Measurements from ENCODE around the gene LIPA. TPM values are rescaled to one million over a fixed set of nuclear protein-coding genes. Genes with fewer than 3 reads are reported as not detected.

The LIPA gene
- polyA plus RNA-seq, 4 donors = 68.1 to 227 (median 99.4) TPM

- H3K27me3 ChIP-seq (ENCODE audit: control insufficient read depth in 3 of 3, insufficient read depth in 3 of 3, low read length in 3 of 3) = no peaks in the 10 kb centered on the region
- H3K9me3 ChIP-seq (ENCODE audit: control insufficient read depth in 2 of 2, insufficient read depth in 1 of 2, low read depth in 1 of 2, low read length in 1 of 2) = no peaks in the 10 kb centered on the region
- no peak overlapping the region for H3K27ac ChIP-seq (ENCODE audit: low read depth in 1 of 3, low read length in 2 of 3)
- no peak overlapping the region for H3K4me3 ChIP-seq (ENCODE audit: low read depth in 1 of 3, low read length in 3 of 3)
- DNase-seq (no peak), FAIRE-seq (no peak)
- peaks cover 0 to 15% (median 8%) of the 10 kb centered on the region in 3 donors for H3K4me1 ChIP-seq (ENCODE audit: control insufficient read depth in 3 of 3, insufficient read depth in 2 of 3, low read depth in 1 of 3, low read length in 2 of 3)
- H3K36me3 ChIP-seq (ENCODE audit: control insufficient read depth in 3 of 3, insufficient read depth in 2 of 3, low read depth in 1 of 3, low read length in 3 of 3) = no peaks in the 10 kb centered on the region
These were observed 27.4 kb upstream of the LIPA start for GRCh38 chr10:89278900-89279392.

GRCh38 chr10:89278034-89278535 lies 26.5 kb upstream of the LIPA start:
- DNase-seq = peak; percentile 26 to 77
- Histone ChIP-seq H3K36me3 (ENCODE audit: control insufficient read depth in 3 of 3, insufficient read depth in 2 of 3, low read depth in 1 of 3, low read length in 3 of 3) (no peaks in the 10 kb centered on the region), H3K4me3 (ENCODE audit: low read depth in 1 of 3, low read length in 3 of 3) (no peak overlapping the region), H3K27me3 (ENCODE audit: control insufficient read depth in 3 of 3, insufficient read depth in 3 of 3, low read length in 3 of 3) (no peaks in the 10 kb centered on the region), H3K9me3 (ENCODE audit: control insufficient read depth in 2 of 2, insufficient read depth in 1 of 2, low read depth in 1 of 2, low read length in 1 of 2) (no peaks in the 10 kb centered on the region), H3K4me1 (ENCODE audit: control insufficient read depth in 3 of 3, insufficient read depth in 2 of 3, low read depth in 1 of 3, low read length in 2 of 3) (peaks cover 0 to 11% (median 8%) of the 10 kb centered on the region in 3 donors), H3K27ac (ENCODE audit: low read depth in 1 of 3, low read length in 2 of 3) (peak overlapping the region in 2 of 3 donors; percentile 83 to 92)
- FAIRE-seq = no peak
- WGBS, 3 donors = 41 to 59% (median 50%) methylated on average over 1 of the region's 1 CpG

- FAIRE-seq (no peak), DNase-seq (no peak)
- Histone ChIP-seq H3K36me3 (ENCODE audit: control insufficient read depth in 3 of 3, insufficient read depth in 2 of 3, low read depth in 1 of 3, low read length in 3 of 3) (no peaks in the 10 kb centered on the region), H3K27me3 (ENCODE audit: control insufficient read depth in 3 of 3, insufficient read depth in 3 of 3, low read length in 3 of 3) (no peaks in the 10 kb centered on the region), H3K27ac (ENCODE audit: low read depth in 1 of 3, low read length in 2 of 3) (peak overlapping the region in 1 of 3 donors; percentile 17), H3K4me3 (ENCODE audit: low read depth in 1 of 3, low read length in 3 of 3) (no peak overlapping the region), H3K9me3 (ENCODE audit: control insufficient read depth in 2 of 2, insufficient read depth in 1 of 2, low read depth in 1 of 2, low read length in 1 of 2) (no peaks in the 10 kb centered on the region), H3K4me1 (ENCODE audit: control insufficient read depth in 3 of 3, insufficient read depth in 2 of 3, low read depth in 1 of 3, low read length in 2 of 3) (peaks cover 0 to 18% (median 8%) of the 10 kb centered on the region in 3 donors)
- 74 to 77% (median 76%) methylated on average over 6 of the region's 6 CpGs for WGBS, 3 donors
These were observed 23.8 kb upstream of the LIPA start for GRCh38 chr10:89275383-89275782.

GRCh38 chr10:89274928-89275327 lies 23.4 kb upstream of the LIPA start:
- H3K27me3 ChIP-seq (ENCODE audit: control insufficient read depth in 3 of 3, insufficient read depth in 3 of 3, low read length in 3 of 3) = no peaks in the 10 kb centered on the region
- H3K9me3 ChIP-seq (ENCODE audit: control insufficient read depth in 2 of 2, insufficient read depth in 1 of 2, low read depth in 1 of 2, low read length in 1 of 2) = no peaks in the 10 kb centered on the region
- 50 to 55% (median 53%) methylated on average over 3 of the region's 3 CpGs for WGBS, 3 donors
- peaks cover 0 to 20% (median 8%) of the 10 kb centered on the region in 3 donors for H3K4me1 ChIP-seq (ENCODE audit: control insufficient read depth in 3 of 3, insufficient read depth in 2 of 3, low read depth in 1 of 3, low read length in 2 of 3)
- no peak overlapping the region for H3K4me3 ChIP-seq (ENCODE audit: low read depth in 1 of 3, low read length in 3 of 3)
- peak overlapping the region in 1 of 3 donors; percentile 17 for H3K27ac ChIP-seq (ENCODE audit: low read depth in 1 of 3, low read length in 2 of 3)
- no peaks in the 10 kb centered on the region for H3K36me3 ChIP-seq (ENCODE audit: control insufficient read depth in 3 of 3, insufficient read depth in 2 of 3, low read depth in 1 of 3, low read length in 3 of 3)
- FAIRE-seq (no peak), DNase-seq (no peak)

GRCh38 chr10:89273680-89274079 lies 22.1 kb upstream of the LIPA start:
- no peak overlapping the region for H3K27ac ChIP-seq (ENCODE audit: low read depth in 1 of 3, low read length in 2 of 3)

GRCh38 chr10:89271532-89271931 lies 20.0 kb upstream of the LIPA start:
- Histone ChIP-seq H3K36me3 (ENCODE audit: control insufficient read depth in 3 of 3, insufficient read depth in 2 of 3, low read depth in 1 of 3, low read length in 3 of 3) (no peaks in the 10 kb centered on the region), H3K27me3 (ENCODE audit: control insufficient read depth in 3 of 3, insufficient read depth in 3 of 3, low read length in 3 of 3) (no peaks in the 10 kb centered on the region), H3K27ac (ENCODE audit: low read depth in 1 of 3, low read length in 2 of 3) (no peak overlapping the region), H3K4me3 (ENCODE audit: low read depth in 1 of 3, low read length in 3 of 3) (no peak overlapping the region), H3K9me3 (ENCODE audit: control insufficient read depth in 2 of 2, insufficient read depth in 1 of 2, low read depth in 1 of 2, low read length in 1 of 2) (no peaks in the 10 kb centered on the region), H3K4me1 (ENCODE audit: control insufficient read depth in 3 of 3, insufficient read depth in 2 of 3, low read depth in 1 of 3, low read length in 2 of 3) (peaks cover 0 to 9% (median 2%) of the 10 kb centered on the region in 3 donors)
- DNase-seq (no peak), FAIRE-seq (no peak)
- 82 to 100% (median 94%) methylated on average over 2 of the region's 2 CpGs for WGBS, 3 donors

More at GRCh38 chr10:89273680-89274079, 22.1 kb upstream of the LIPA start:
- 53 to 77% (median 61%) methylated on average over 2 of the region's 2 CpGs for WGBS, 3 donors
- peaks cover 0 to 20% (median 4%) of the 10 kb centered on the region in 3 donors for H3K4me1 ChIP-seq (ENCODE audit: control insufficient read depth in 3 of 3, insufficient read depth in 2 of 3, low read depth in 1 of 3, low read length in 2 of 3)
- no peaks in the 10 kb centered on the region for H3K27me3 ChIP-seq (ENCODE audit: control insufficient read depth in 3 of 3, insufficient read depth in 3 of 3, low read length in 3 of 3)
- no peak overlapping the region for H3K4me3 ChIP-seq (ENCODE audit: low read depth in 1 of 3, low read length in 3 of 3)
- DNase-seq = peak in 1 of 2 donors; percentile 32
- H3K9me3 ChIP-seq (ENCODE audit: control insufficient read depth in 2 of 2, insufficient read depth in 1 of 2, low read depth in 1 of 2, low read length in 1 of 2) = no peaks in the 10 kb centered on the region
- FAIRE-seq = no peak
- no peaks in the 10 kb centered on the region for H3K36me3 ChIP-seq (ENCODE audit: control insufficient read depth in 3 of 3, insufficient read depth in 2 of 3, low read depth in 1 of 3, low read length in 3 of 3)

- Histone ChIP-seq H3K4me3 (ENCODE audit: low read depth in 1 of 3, low read length in 3 of 3) (no peak overlapping the region), H3K27ac (ENCODE audit: low read depth in 1 of 3, low read length in 2 of 3) (peak overlapping the region in 1 of 3 donors; percentile 18), H3K4me1 (ENCODE audit: control insufficient read depth in 3 of 3, insufficient read depth in 2 of 3, low read depth in 1 of 3, low read length in 2 of 3) (peaks cover 0 to 9% (median 0%) of the 10 kb centered on the region in 3 donors), H3K27me3 (ENCODE audit: control insufficient read depth in 3 of 3, insufficient read depth in 3 of 3, low read length in 3 of 3) (no peaks in the 10 kb centered on the region), H3K36me3 (ENCODE audit: control insufficient read depth in 3 of 3, insufficient read depth in 2 of 3, low read depth in 1 of 3, low read length in 3 of 3) (no peaks in the 10 kb centered on the region), H3K9me3 (ENCODE audit: control insufficient read depth in 2 of 2, insufficient read depth in 1 of 2, low read depth in 1 of 2, low read length in 1 of 2) (no peaks in the 10 kb centered on the region)
- FAIRE-seq (no peak), DNase-seq (peak in 1 of 2 donors; percentile 40)
These were observed 18.5 kb upstream of the LIPA start for GRCh38 chr10:89270153-89270483.

GRCh38 chr10:89269433-89270152 lies 18.0 kb upstream of the LIPA start:
- DNase-seq = peak; percentile 63 to 64
- Histone ChIP-seq H3K4me1 (ENCODE audit: control insufficient read depth in 3 of 3, insufficient read depth in 2 of 3, low read depth in 1 of 3, low read length in 2 of 3) (peaks cover 0 to 9% (median 0%) of the 10 kb centered on the region in 3 donors), H3K4me3 (ENCODE audit: low read depth in 1 of 3, low read length in 3 of 3) (no peak overlapping the region), H3K27ac (ENCODE audit: low read depth in 1 of 3, low read length in 2 of 3) (peak overlapping the region in 1 of 3 donors; percentile 18), H3K27me3 (ENCODE audit: control insufficient read depth in 3 of 3, insufficient read depth in 3 of 3, low read length in 3 of 3) (no peaks in the 10 kb centered on the region), H3K36me3 (ENCODE audit: control insufficient read depth in 3 of 3, insufficient read depth in 2 of 3, low read depth in 1 of 3, low read length in 3 of 3) (no peaks in the 10 kb centered on the region), H3K9me3 (ENCODE audit: control insufficient read depth in 2 of 2, insufficient read depth in 1 of 2, low read depth in 1 of 2, low read length in 1 of 2) (peaks cover 0 to 3% of the 10 kb centered on the region in 2 donors)
- WGBS, 3 donors = 83 to 89% (median 88%) methylated on average over 3 of the region's 3 CpGs
- no peak for FAIRE-seq

Data from small intestine (tissue), 7 donors.